Measurements from ENCODE around the gene ATG7.
"Not testable (repeated sequence)": the region's sequence is repeated elsewhere in the genome, so short reads cannot be mapped to it uniquely, and the experiment has no call there.

The ATG7 gene

GRCh38 chr3:11455956-11456355 lies 183.8 kb downstream of the ATG7 start:
- TF ChIP-seq CTCF (IDR thresholded peaks at IDR 0.05; ENCODE audit: low read depth, low read length, missing control alignments) = no peak

GRCh38 chr3:11457135-11457534 lies 184.9 kb downstream of the ATG7 start:
- H3K27ac ChIP-seq = peak overlapping the region; percentile 76
- in situ Hi-C loops (cut with HindIII; ENCODE audit: low pct_ligation_motif_present, low sequenced_read_pairs) = no loop called here

More at GRCh38 chr3:11455956-11456355, 183.8 kb downstream of the ATG7 start:
- Histone ChIP-seq H3K27me3 (replicated peaks) (no peaks in the 10 kb centered on the region), H3K4me3 (ENCODE audit: low read depth, low read length) (no peak overlapping the region), H3K36me3 (replicated peaks) (no peaks in the 10 kb centered on the region), H3K27ac (peak overlapping the region; percentile 76)
- in situ Hi-C loops (cut with HindIII; ENCODE audit: low pct_ligation_motif_present, low sequenced_read_pairs) = no loop called here
- peak; percentile 94 for DNase-seq

GRCh38 chr3:11459186-11459824 lies 187.1 kb downstream of the ATG7 start:
- H3K4me3 ChIP-seq (ENCODE audit: low read depth, low read length) = no peak overlapping the region
- in situ Hi-C loops (cut with HindIII; ENCODE audit: low pct_ligation_motif_present, low sequenced_read_pairs) = no loop called here
- TF ChIP-seq CTCF (IDR thresholded peaks at IDR 0.05; ENCODE audit: low read depth, low read length, missing control alignments) = no peak

More at GRCh38 chr3:11457135-11457534, 184.9 kb downstream of the ATG7 start:
- no peak overlapping the region for H3K4me3 ChIP-seq (ENCODE audit: low read depth, low read length)
- no peak for DNase-seq
- no peaks in the 10 kb centered on the region for H3K27me3 ChIP-seq (replicated peaks)
- TF ChIP-seq CTCF (IDR thresholded peaks at IDR 0.05; ENCODE audit: low read depth, low read length, missing control alignments) = no peak
- H3K36me3 ChIP-seq (replicated peaks) = no peaks in the 10 kb centered on the region

GRCh38 chr3:11461226-11461625 lies 189.0 kb downstream of the ATG7 start:
- Histone ChIP-seq H3K36me3 (replicated peaks) (no peaks in the 10 kb centered on the region), H3K27ac (no peak overlapping the region), H3K27me3 (replicated peaks) (no peaks in the 10 kb centered on the region), H3K4me3 (ENCODE audit: low read depth, low read length) (no peak overlapping the region)
- no peak for DNase-seq
- in situ Hi-C loops (cut with HindIII; ENCODE audit: low pct_ligation_motif_present, low sequenced_read_pairs) = no loop called here
- TF ChIP-seq CTCF (IDR thresholded peaks at IDR 0.05; ENCODE audit: low read depth, low read length, missing control alignments) = no peak

More at GRCh38 chr3:11459186-11459824, 187.1 kb downstream of the ATG7 start:
- Histone ChIP-seq H3K36me3 (replicated peaks) (no peaks in the 10 kb centered on the region), H3K27me3 (replicated peaks) (no peaks in the 10 kb centered on the region), H3K27ac (peak overlapping the region; percentile 58)
- DNase-seq = no peak

GRCh38 chr3:11462673-11463072 lies 190.5 kb downstream of the ATG7 start:
- H3K27me3 ChIP-seq (replicated peaks); in situ Hi-C loops (cut with HindIII; ENCODE audit: low pct_ligation_motif_present, low sequenced_read_pairs); DNase-seq: not testable (repeated sequence)

GRCh38 chr3:11463591-11463990 lies 191.4 kb downstream of the ATG7 start:
- DNase-seq = no peak
- H3K36me3 ChIP-seq (replicated peaks) = peaks cover 3% of the 10 kb centered on the region
- H3K4me3 ChIP-seq (ENCODE audit: low read depth, low read length) = no peak overlapping the region
- in situ Hi-C loops (cut with HindIII; ENCODE audit: low pct_ligation_motif_present, low sequenced_read_pairs) = no loop called here
- no peak for TF ChIP-seq CTCF (IDR thresholded peaks at IDR 0.05; ENCODE audit: low read depth, low read length, missing control alignments)
- no peaks in the 10 kb centered on the region for H3K27me3 ChIP-seq (replicated peaks)
- no peak overlapping the region for H3K27ac ChIP-seq

More at GRCh38 chr3:11462673-11463072, 190.5 kb downstream of the ATG7 start:
- not testable (repeated sequence) for H3K36me3 ChIP-seq (replicated peaks); H3K4me3 ChIP-seq (ENCODE audit: low read depth, low read length); H3K27ac ChIP-seq
